Osteocyte (in vitro differentiated cells): ENCODE measurements around the gene QPCTL. TPM values are rescaled to one million over a fixed set of nuclear protein-coding genes. Genes with fewer than 3 reads are reported as not detected.
A peak's percentile ranks its signal among the peaks of the same experiment; 100 is the strongest.

Source experiments
- DNase-seq: peaks from one replicate; pipeline ENCODE4 v3.0.0; 2021; ENCODE audit warnings: mixed read lengths; ENCODE audit not compliant: unreplicated experiment; ENCODE audit errors: extremely low spot score
- H3K27ac Mint-ChIP-seq: one replicate; pipeline ENCODE4 v1.8.0; 2021; ENCODE audit warnings: mild to moderate bottlenecking, mixed read lengths; ENCODE audit not compliant: unreplicated experiment
- H3K27me3 Mint-ChIP-seq: one replicate; pipeline ENCODE4 v1.8.0; 2021; ENCODE audit warnings: mixed read lengths; ENCODE audit not compliant: unreplicated experiment
- H3K36me3 Mint-ChIP-seq: one replicate; pipeline ENCODE4 v1.8.0; 2021; ENCODE audit warnings: mixed read lengths; ENCODE audit not compliant: unreplicated experiment
- H3K4me1 Mint-ChIP-seq: one replicate; pipeline ENCODE4 v1.8.0; 2021; ENCODE audit warnings: mixed read lengths; ENCODE audit not compliant: unreplicated experiment
- H3K4me3 Mint-ChIP-seq: one replicate; pipeline ENCODE4 v1.8.0; 2021; ENCODE audit warnings: mild to moderate bottlenecking, moderate library complexity, mixed read lengths; ENCODE audit not compliant: unreplicated experiment
- H3K9me3 Mint-ChIP-seq: one replicate; pipeline ENCODE4 v1.8.0; 2021; ENCODE audit warnings: mixed read lengths; ENCODE audit not compliant: unreplicated experiment
- total RNA-seq: library from RNA; stranded (reverse); gene quantifications from 2 replicates; pipeline ENCODE4 v1.2.1, GENCODE V29; 2021
- TF ChIP-seq, protein P1 (sequence below): fragments of 200-600 bp; sonication (generic); IDR thresholded peaks from 2 replicates; pipeline ENCODE4 v1.5.0; 2021; ENCODE audit warnings: antibody characterized with exemption, mild to moderate bottlenecking, moderate library complexity

Gene QPCTL
- total RNA-seq, 1 donor from 2014 or later = 14.0 TPM

DNA sequence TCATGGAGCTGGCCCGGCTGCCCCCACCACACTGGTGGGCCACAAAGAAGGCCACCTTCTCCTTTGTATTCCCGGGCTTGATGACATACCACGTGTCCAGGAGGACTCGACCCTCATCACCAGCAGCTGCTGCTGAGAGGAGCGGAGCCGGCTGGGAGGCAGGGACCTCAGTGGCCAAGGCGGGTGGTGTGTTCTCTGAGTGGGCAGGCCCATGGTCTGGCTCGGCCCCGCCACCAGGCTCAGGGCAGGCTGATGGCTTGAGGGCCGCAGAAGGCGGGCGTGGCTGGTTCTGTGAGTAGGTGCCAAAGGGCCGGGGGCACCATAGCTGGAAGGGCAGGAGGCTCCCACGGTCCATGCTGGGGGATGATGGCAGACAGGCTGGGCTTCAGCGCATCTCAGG lies 20.7 kb downstream of the QPCTL start:
- TF ChIP-seq, protein P1, sequence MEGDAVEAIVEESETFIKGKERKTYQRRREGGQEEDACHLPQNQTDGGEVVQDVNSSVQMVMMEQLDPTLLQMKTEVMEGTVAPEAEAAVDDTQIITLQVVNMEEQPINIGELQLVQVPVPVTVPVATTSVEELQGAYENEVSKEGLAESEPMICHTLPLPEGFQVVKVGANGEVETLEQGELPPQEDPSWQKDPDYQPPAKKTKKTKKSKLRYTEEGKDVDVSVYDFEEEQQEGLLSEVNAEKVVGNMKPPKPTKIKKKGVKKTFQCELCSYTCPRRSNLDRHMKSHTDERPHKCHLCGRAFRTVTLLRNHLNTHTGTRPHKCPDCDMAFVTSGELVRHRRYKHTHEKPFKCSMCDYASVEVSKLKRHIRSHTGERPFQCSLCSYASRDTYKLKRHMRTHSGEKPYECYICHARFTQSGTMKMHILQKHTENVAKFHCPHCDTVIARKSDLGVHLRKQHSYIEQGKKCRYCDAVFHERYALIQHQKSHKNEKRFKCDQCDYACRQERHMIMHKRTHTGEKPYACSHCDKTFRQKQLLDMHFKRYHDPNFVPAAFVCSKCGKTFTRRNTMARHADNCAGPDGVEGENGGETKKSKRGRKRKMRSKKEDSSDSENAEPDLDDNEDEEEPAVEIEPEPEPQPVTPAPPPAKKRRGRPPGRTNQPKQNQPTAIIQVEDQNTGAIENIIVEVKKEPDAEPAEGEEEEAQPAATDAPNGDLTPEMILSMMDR = no peak
- Mint-ChIP-seq H3K4me1 (peaks cover 25% of the 10 kb centered on the region), H3K36me3 (peaks cover 14% of the 10 kb centered on the region), H3K9me3 (no peaks in the 10 kb centered on the region), H3K27ac (no peak overlapping the region), H3K27me3 (no peaks in the 10 kb centered on the region), H3K4me3 (no peak overlapping the region)
- DNase-seq = no peak

DNA sequence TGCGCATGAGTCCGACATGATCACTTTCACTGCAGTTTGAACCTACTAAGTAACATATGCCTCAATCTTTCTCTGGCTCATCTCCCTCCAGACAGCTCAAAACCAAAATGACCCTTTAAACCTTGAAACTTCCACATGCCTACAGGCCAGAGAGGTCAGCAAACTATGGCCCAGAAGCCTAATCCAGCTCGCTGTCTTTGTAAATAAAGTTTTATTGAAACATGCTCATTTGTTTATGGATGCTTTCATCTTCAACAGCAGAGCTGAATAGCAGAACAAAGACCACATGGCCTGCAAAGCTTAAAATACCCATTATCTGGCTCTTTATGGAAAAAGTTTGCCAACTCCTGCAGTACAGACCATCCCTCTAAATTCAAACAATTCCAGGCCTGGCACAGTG lies 22.7 kb downstream of the QPCTL start:
- Mint-ChIP-seq H3K4me1 (peaks cover 29% of the 10 kb centered on the region), H3K36me3 (peaks cover 15% of the 10 kb centered on the region), H3K9me3 (no peaks in the 10 kb centered on the region), H3K4me3 (no peak overlapping the region), H3K27ac (no peak overlapping the region), H3K27me3 (no peaks in the 10 kb centered on the region)
- no peak for DNase-seq
- TF ChIP-seq, protein P1 = no peak

DNA sequence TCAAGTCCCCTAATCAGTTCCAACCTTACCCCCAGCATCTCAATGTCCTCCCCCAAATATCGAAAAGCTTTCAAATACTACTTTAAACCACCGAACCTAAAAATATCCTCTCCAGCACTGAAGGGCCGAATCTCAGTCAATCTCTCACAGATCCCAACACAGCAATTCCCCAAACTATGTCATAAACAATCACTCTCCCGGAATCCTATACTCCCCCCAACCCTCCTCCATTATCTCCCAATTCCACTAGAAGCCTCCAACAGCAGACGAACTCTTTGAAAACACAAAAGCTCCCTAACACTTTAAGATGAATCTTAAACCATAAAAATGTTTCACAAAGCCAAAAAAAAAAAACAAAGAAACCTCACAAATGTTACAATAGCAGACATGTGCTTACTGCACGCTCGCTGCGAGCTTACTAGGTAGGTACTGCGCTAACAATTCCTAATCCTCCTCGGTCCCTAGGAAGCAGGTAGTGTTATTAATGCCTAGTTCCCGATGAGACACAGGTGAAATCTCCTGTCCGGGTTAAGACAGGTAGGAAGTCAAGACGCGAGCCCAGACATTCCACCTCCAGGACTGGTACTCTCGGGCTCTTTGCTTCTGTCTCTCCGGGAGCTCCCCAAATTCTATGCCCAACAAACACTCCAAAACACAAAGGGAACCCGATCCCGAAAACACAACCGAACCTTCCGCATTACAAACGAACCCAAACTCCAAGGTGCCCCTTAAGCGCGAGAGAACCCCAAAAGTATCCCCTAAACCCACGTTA lies 24.1 kb downstream of the QPCTL start:
- peaks cover 12% of the 10 kb centered on the region for H3K36me3 Mint-ChIP-seq
- peak overlapping the region; percentile 100 for H3K27ac Mint-ChIP-seq
- peak overlapping the region; percentile 96 for H3K4me3 Mint-ChIP-seq
- no peaks in the 10 kb centered on the region for H3K9me3 Mint-ChIP-seq
- no peaks in the 10 kb centered on the region for H3K27me3 Mint-ChIP-seq
- no peak for DNase-seq
- TF ChIP-seq, protein P1 = no peak
- H3K4me1 Mint-ChIP-seq = peaks cover 25% of the 10 kb centered on the region

DNA sequence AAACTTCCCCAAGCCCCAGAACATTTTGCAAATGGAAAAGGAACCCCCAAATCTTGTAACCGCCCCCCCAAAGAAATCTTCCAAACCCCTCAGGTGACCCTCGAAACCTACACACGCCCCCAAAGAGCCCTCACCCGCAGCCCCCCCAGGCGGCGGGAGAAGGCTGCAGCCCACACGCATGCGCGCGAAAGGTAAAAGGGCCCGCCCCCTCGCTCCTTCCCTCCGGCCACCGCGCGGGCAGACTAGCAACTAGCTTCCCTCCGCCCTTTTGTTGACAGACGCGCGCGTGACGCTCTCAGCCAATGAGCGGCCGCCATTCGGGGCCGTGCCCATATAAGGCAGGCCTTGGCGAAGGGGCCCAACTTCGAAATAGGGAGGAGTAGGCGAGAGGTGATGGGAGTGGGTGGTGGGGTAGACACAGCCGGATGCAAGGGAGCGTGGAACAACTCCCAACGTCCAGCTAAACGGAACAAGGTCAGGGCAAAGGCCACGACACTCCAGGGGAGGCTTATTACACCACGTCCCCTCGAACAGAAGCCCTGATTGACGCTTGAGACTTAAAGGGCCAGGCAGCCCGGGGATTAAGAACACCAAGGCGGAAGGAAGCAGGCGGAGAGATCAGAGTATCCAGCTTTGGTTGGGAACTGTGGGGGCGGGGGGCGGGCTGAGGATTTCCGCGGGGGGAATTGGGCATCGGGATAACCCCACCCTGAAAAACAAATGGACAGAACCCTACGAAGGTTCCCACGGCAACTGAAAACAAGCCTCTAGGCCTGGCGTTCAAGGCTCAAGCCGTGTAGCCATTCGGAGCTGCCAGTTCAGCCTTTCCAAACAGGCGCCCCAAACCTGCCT lies 24.9 kb downstream of the QPCTL start:
- H3K36me3 Mint-ChIP-seq = peaks cover 11% of the 10 kb centered on the region
- H3K4me1 Mint-ChIP-seq = peaks cover 30% of the 10 kb centered on the region
- TF ChIP-seq, protein P1 = no peak
- peak overlapping the region; percentile 100 for H3K27ac Mint-ChIP-seq
- no peaks in the 10 kb centered on the region for H3K9me3 Mint-ChIP-seq
- H3K27me3 Mint-ChIP-seq = no peaks in the 10 kb centered on the region
- peak overlapping the region; percentile 96 for H3K4me3 Mint-ChIP-seq
- DNase-seq = peak; percentile 99
